Measurements from ENCODE around the gene EEF2.

- TF ChIP-seq, protein P1, sequence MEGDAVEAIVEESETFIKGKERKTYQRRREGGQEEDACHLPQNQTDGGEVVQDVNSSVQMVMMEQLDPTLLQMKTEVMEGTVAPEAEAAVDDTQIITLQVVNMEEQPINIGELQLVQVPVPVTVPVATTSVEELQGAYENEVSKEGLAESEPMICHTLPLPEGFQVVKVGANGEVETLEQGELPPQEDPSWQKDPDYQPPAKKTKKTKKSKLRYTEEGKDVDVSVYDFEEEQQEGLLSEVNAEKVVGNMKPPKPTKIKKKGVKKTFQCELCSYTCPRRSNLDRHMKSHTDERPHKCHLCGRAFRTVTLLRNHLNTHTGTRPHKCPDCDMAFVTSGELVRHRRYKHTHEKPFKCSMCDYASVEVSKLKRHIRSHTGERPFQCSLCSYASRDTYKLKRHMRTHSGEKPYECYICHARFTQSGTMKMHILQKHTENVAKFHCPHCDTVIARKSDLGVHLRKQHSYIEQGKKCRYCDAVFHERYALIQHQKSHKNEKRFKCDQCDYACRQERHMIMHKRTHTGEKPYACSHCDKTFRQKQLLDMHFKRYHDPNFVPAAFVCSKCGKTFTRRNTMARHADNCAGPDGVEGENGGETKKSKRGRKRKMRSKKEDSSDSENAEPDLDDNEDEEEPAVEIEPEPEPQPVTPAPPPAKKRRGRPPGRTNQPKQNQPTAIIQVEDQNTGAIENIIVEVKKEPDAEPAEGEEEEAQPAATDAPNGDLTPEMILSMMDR (IDR thresholded peaks at IDR 0.05): no peak
- no peak for TF ChIP-seq POLR2A (IDR thresholded peaks at IDR 0.05)
These were observed 8.6 kb downstream of the EEF2 start for GRCh38 chr19:3976495-3977241.

Measured in uterus (tissue), 2 donors.